PC-3 (cell line): ENCODE measurements around the gene PLEKHO2. TPM values are rescaled to one million over a fixed set of nuclear protein-coding genes. Genes with fewer than 3 reads are reported as not detected.
A peak's percentile ranks its signal among the peaks of the same experiment; 100 is the strongest.

Experiments
- ATAC-seq: fragments of 200-7000 bp; cut with Tn5 transposase; 2 replicates; pipeline ENCODE4 v1.9.1; 2020; ENCODE audit warnings: mild to moderate bottlenecking, moderate library complexity
- BruUV-seq: library from RNA; stranded (reverse); fragments of 400-500 nt; replicated peaks from 2 replicates; lab custom pipeline; 2021; lab: Mats Ljungman, UMichigan
- CTCF ChIA-PET: fragments of 300-600 bp; sonication (Branson Sonifier 250); formaldehyde crosslinking; loops from one replicate; lab custom pipeline; 2022; ENCODE audit warnings: antibody characterized with exemption; lab: Charles Lee
- POLR2A ChIA-PET: fragments of 300-600 bp; sonication (Branson Sonifier 250); formaldehyde crosslinking; loops from one replicate; lab custom pipeline; 2022; ENCODE audit warnings: antibody characterized with exemption; ENCODE audit not compliant: unreplicated experiment; lab: Charles Lee
- DNase-seq: peaks from one replicate; pipeline ENCODE4 v3.0.0-alpha.2; 2015
- H2AFZ ChIP-seq: fragments of 300-600 bp; sonication (generic); 2 replicates; pipeline ENCODE4 v1.6.0; 2016; ENCODE audit warnings: antibody characterized with exemption, low read length
- H3F3A ChIP-seq: fragments of 300-600 bp; sonication (generic); one replicate; pipeline ENCODE4 v1.6.0; 2017; ENCODE audit warnings: antibody characterized with exemption, low read length, control low read depth, mild to moderate bottlenecking; ENCODE audit not compliant: unreplicated experiment
- H3K27ac ChIP-seq: fragments of 300-600 bp; sonication (generic); 2 replicates; pipeline ENCODE4 v1.5.1; 2016; ENCODE audit warnings: mild to moderate bottlenecking, low read length
- H3K27me3 ChIP-seq: fragments of 300-600 bp; sonication (generic); 2 replicates; pipeline ENCODE4 v1.6.1; 2016; ENCODE audit warnings: low read length, mixed read lengths
- H3K36me3 ChIP-seq: fragments of 300-600 bp; sonication (generic); 2 replicates; pipeline ENCODE4 v1.6.1; 2016; ENCODE audit warnings: low read depth, mixed run types, low read length, mixed read lengths
- H3K4me1 ChIP-seq: fragments of 300-600 bp; sonication (generic); 2 replicates; pipeline ENCODE4 v1.5.1; 2016; ENCODE audit warnings: low read length; ENCODE audit not compliant: insufficient read depth
- H3K4me2 ChIP-seq: fragments of 300-600 bp; sonication (generic); 2 replicates; pipeline ENCODE4 v1.6.0; 2016; ENCODE audit warnings: low read length
- H3K4me3 ChIP-seq: fragments of 300-600 bp; sonication (generic); 2 replicates; pipeline ENCODE4 v1.5.1; 2016; ENCODE audit warnings: mild to moderate bottlenecking, low read length, mixed read lengths
- H3K79me2 ChIP-seq: fragments of 300-600 bp; sonication (generic); 2 replicates; pipeline ENCODE4 v1.6.1; 2017; ENCODE audit warnings: low read length, mixed read lengths
- H3K9ac ChIP-seq: fragments of 300-600 bp; sonication (generic); 2 replicates; pipeline ENCODE4 v1.6.0; 2016; ENCODE audit warnings: mild to moderate bottlenecking, low read length
- H3K9me2 ChIP-seq: fragments of 300-600 bp; sonication (generic); replicated peaks from 2 replicates; pipeline ENCODE4 v1.6.1; 2016; ENCODE audit warnings: mixed run types, low read length, mixed read lengths
- H3K9me3 ChIP-seq: fragments of 300-600 bp; sonication (generic); 2 replicates; pipeline ENCODE4 v1.6.1; 2016; ENCODE audit warnings: low read length, mixed read lengths
- H4K20me1 ChIP-seq: fragments of 300-600 bp; sonication (generic); 2 replicates; pipeline ENCODE4 v1.6.1; 2016; ENCODE audit warnings: low read length, mixed read lengths
- EZH2 ChIP-seq: fragments of 300-600 bp; sonication (generic); IDR thresholded peaks from one replicate; pipeline ENCODE4 v1.6.1; 2017; ENCODE audit warnings: antibody characterized with exemption, mild to moderate bottlenecking, low read length; ENCODE audit not compliant: unreplicated experiment
- EZH2phosphoT487 ChIP-seq: fragments of 300-600 bp; sonication (generic); IDR thresholded peaks from 2 replicates; pipeline ENCODE4 v1.6.1; 2018; ENCODE audit warnings: mild to moderate bottlenecking, antibody characterized with exemption, low read length, borderline replicate concordance
- intact Hi-C: fragments of 100-400 bp; cut with micrococcal nuclease; formaldehyde crosslinking; loops from 2 replicates; pipeline ENCODE4 v1.9.0; 2023
- total RNA-seq: library from RNA; depleted of rRNA; stranded (reverse); fragments of >200 nt; gene quantifications from 2 replicates; pipeline ENCODE4 v1.2.3, GENCODE V29; 2014
- TF ChIP-seq, protein P1 (sequence below): fragments of 300-600 bp; sonication (generic); conservative IDR thresholded peaks from 2 replicates; pipeline ENCODE4 v1.5.1; 2017; ENCODE audit warnings: antibody characterized with exemption, low read depth, mild to moderate bottlenecking, low read length

PLEKHO2 gene
- total RNA-seq, 1 experiment from 2014 or later, result 4.3 TPM

DNA sequence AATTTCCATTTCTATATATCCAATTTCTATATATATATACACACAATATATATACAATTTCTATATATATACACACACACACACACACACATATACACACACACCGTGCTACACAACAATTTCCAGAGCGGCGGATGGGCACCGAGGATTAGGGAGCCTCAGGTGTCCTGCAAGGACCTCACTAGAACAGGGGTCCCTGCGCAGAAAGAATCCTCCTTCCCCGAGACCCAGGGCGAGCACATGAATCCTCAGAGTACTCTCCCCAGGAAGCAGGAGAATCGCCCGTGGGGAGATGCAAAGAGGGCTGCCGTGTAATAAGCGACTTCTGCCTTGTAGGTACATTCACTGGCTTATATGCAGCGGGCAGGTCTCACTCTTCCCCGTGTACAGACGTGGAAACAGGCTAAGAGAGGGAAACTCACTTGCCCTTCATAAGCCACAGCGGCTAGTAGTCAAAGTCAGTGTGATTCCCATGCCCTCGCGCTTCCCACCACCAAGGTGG, 16.7 kb upstream of the PLEKHO2 start:
- intact Hi-C loops, result no loop called here
- TF ChIP-seq EZH2 (no peak), EZH2phosphoT487 (no peak)
- TF ChIP-seq, protein P1, sequence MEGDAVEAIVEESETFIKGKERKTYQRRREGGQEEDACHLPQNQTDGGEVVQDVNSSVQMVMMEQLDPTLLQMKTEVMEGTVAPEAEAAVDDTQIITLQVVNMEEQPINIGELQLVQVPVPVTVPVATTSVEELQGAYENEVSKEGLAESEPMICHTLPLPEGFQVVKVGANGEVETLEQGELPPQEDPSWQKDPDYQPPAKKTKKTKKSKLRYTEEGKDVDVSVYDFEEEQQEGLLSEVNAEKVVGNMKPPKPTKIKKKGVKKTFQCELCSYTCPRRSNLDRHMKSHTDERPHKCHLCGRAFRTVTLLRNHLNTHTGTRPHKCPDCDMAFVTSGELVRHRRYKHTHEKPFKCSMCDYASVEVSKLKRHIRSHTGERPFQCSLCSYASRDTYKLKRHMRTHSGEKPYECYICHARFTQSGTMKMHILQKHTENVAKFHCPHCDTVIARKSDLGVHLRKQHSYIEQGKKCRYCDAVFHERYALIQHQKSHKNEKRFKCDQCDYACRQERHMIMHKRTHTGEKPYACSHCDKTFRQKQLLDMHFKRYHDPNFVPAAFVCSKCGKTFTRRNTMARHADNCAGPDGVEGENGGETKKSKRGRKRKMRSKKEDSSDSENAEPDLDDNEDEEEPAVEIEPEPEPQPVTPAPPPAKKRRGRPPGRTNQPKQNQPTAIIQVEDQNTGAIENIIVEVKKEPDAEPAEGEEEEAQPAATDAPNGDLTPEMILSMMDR, result no peak
- Histone ChIP-seq H3F3A (no peaks in the 10 kb centered on the region), H3K9me2 (no peaks in the 10 kb centered on the region), H3K27me3 (no peaks in the 10 kb centered on the region), H2AFZ (peak overlapping the region; percentile 79), H3K9ac (peak overlapping the region; percentile 71), H4K20me1 (no peaks in the 10 kb centered on the region), H3K4me3 (peak overlapping the region; percentile 86), H3K4me1 (peaks cover 5% of the 10 kb centered on the region), H3K9me3 (no peaks in the 10 kb centered on the region), H3K4me2 (peak overlapping the region; percentile 90), H3K79me2 (peaks cover 26% of the 10 kb centered on the region), H3K36me3 (no peaks in the 10 kb centered on the region), H3K27ac (no peak overlapping the region)
- CTCF ChIA-PET, result no interaction called here
- peak; percentile 5 for ATAC-seq
- BruUV-seq, result TSS peak; percentile 60
- no peak for DNase-seq
- POLR2A ChIA-PET, result no interaction called here

- no peaks in the 10 kb centered on the region for H3K36me3 ChIP-seq
- no peaks in the 10 kb centered on the region for H3K9me3 ChIP-seq
- H3K27me3 ChIP-seq, result no peaks in the 10 kb centered on the region
- H3K9me2 ChIP-seq, result no peaks in the 10 kb centered on the region
- intact Hi-C loops, result no loop called here
- ATAC-seq (peak; percentile 85), DNase-seq (peak; percentile 97)
- peak within 1 kb of the TSS; percentile 86 for H3K4me3 ChIP-seq
- CTCF ChIA-PET, result no interaction called here
- H3K4me2 ChIP-seq, result peak within 1 kb of the TSS; percentile 90
- peak within 1 kb of the TSS; percentile 16 for H3K27ac ChIP-seq
- POLR2A ChIA-PET, result interaction anchor here (0.7 kb wide), 1 partner anchor 90 kb away, joined by 3 read pairs; no protein-coding TSS in a partner anchor
- H3K79me2 ChIP-seq, result peaks cover 26% of the 10 kb centered on the region
- TF ChIP-seq, protein P1, result no peak
- no peak for TF ChIP-seq EZH2
- no peak for TF ChIP-seq EZH2phosphoT487
- H2AFZ ChIP-seq, result peak within 1 kb of the TSS; percentile 79
- H3K4me1 ChIP-seq, result peaks cover 5% of the 10 kb centered on the region
- TSS peak; percentile 85 for BruUV-seq
- H3K9ac ChIP-seq, result peak within 1 kb of the TSS; percentile 71
- H4K20me1 ChIP-seq, result no peaks in the 10 kb centered on the region
- H3F3A ChIP-seq, result no peaks in the 10 kb centered on the region
Observed at GRCh38 chr15:64825431-64826294, 16.1 kb upstream of the PLEKHO2 start, which contains the start of gene PIF1. Gene PIF1 (minus strand): TSS chr15:64825647. CDS start chr15:64824335, 1,312 bp downstream.
